ENCODE results near the gene FGF12.
"Not testable (repeated sequence)": the region's sequence is repeated elsewhere in the genome, so short reads cannot be mapped to it uniquely, and the experiment has no call there.

Gene FGF12

GRCh38 chr3:192727032-192727847, at the start of gene FGF12:
FGF12 (minus strand) TSS chr3:192727541.
- peak; percentile 56 for DNase-seq (ENCODE audit: low spot score)

- not testable (repeated sequence) for DNase-seq (ENCODE audit: low spot score)
These were observed 47.0 kb upstream of the FGF12 start for GRCh38 chr3:192774341-192774740.

GRCh38 chr3:192772240-192772894, 45.0 kb upstream of the FGF12 start:
- DNase-seq (ENCODE audit: low spot score) = peak; percentile 57

GRCh38 chr3:192758654-192759053, 31.3 kb upstream of the FGF12 start:
- no peak for DNase-seq (ENCODE audit: low spot score)

- no peak for DNase-seq (ENCODE audit: low spot score)
These were observed 23.8 kb upstream of the FGF12 start for GRCh38 chr3:192751148-192751547.

- DNase-seq (ENCODE audit: low spot score) = no peak
These were observed 22.9 kb upstream of the FGF12 start for GRCh38 chr3:192750201-192750600.

- no peak for DNase-seq (ENCODE audit: low spot score)
These were observed 20.4 kb upstream of the FGF12 start for GRCh38 chr3:192747746-192748145.

- DNase-seq (ENCODE audit: low spot score) = no peak
These were observed 19.8 kb upstream of the FGF12 start for GRCh38 chr3:192747145-192747544.

GRCh38 chr3:192745150-192745549, 17.8 kb upstream of the FGF12 start:
- DNase-seq (ENCODE audit: low spot score) = no peak

GRCh38 chr3:192744604-192745003, 17.3 kb upstream of the FGF12 start:
- not testable (repeated sequence) for DNase-seq (ENCODE audit: low spot score)

- DNase-seq (ENCODE audit: low spot score) = no peak
These were observed 10.2 kb upstream of the FGF12 start for GRCh38 chr3:192737506-192737905.

- DNase-seq (ENCODE audit: low spot score) = no peak
These were observed 3.9 kb upstream of the FGF12 start for GRCh38 chr3:192731233-192731632.

- no peak for DNase-seq (ENCODE audit: low spot score)
These were observed 956 bp downstream of the FGF12 start for GRCh38 chr3:192726385-192726784.

- no peak for DNase-seq (ENCODE audit: low spot score)
These were observed 7.4 kb downstream of the FGF12 start for GRCh38 chr3:192719964-192720363.

- no peak for DNase-seq (ENCODE audit: low spot score)
These were observed 9.2 kb downstream of the FGF12 start for GRCh38 chr3:192718156-192718555.

- DNase-seq (ENCODE audit: low spot score) = no peak
These were observed 12.2 kb downstream of the FGF12 start for GRCh38 chr3:192715126-192715525.

GRCh38 chr3:192711126-192711525, 16.2 kb downstream of the FGF12 start:
- DNase-seq (ENCODE audit: low spot score) = not testable (repeated sequence)

- no peak for DNase-seq (ENCODE audit: low spot score)
These were observed 17.0 kb downstream of the FGF12 start for GRCh38 chr3:192710366-192710765.

GRCh38 chr3:192706272-192706671, 21.1 kb downstream of the FGF12 start:
- DNase-seq (ENCODE audit: low spot score) = no peak

- no peak for DNase-seq (ENCODE audit: low spot score)
These were observed 26.5 kb downstream of the FGF12 start for GRCh38 chr3:192700885-192701284.

GRCh38 chr3:192696943-192697587, 30.3 kb downstream of the FGF12 start:
- no peak for DNase-seq (ENCODE audit: low spot score)

GRCh38 chr3:192687488-192688152, 39.7 kb downstream of the FGF12 start:
- DNase-seq (ENCODE audit: low spot score) = no peak

Measured in GM03348 (cell line).